ENCODE measurements around the gene ST8SIA5.

The ST8SIA5 gene

DNA sequence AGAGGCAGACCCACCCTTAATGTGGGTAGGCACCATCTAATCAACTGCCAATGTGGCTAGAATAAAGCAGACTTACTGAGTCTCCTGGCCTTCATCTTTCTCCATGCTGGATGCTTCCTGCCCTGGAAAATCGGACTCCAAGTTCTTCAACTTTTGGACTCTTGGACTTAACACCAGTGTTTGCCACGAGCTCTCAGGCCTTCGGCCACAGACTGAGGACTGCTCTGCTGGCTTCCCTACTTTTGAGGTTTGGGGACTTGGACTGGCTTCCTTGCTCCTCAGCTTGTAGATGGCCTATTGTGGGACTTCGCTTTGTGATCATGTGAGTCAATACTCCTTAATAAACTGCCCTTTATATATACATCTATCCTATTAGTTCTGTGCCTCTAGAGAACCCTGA, 21.9 kb downstream of the ST8SIA5 start:
- TF ChIP-seq EZH2phosphoT487 (IDR thresholded peaks at IDR 0.05; ENCODE audit: borderline replicate concordance, low read length) = no peak
- TF ChIP-seq, protein P1, sequence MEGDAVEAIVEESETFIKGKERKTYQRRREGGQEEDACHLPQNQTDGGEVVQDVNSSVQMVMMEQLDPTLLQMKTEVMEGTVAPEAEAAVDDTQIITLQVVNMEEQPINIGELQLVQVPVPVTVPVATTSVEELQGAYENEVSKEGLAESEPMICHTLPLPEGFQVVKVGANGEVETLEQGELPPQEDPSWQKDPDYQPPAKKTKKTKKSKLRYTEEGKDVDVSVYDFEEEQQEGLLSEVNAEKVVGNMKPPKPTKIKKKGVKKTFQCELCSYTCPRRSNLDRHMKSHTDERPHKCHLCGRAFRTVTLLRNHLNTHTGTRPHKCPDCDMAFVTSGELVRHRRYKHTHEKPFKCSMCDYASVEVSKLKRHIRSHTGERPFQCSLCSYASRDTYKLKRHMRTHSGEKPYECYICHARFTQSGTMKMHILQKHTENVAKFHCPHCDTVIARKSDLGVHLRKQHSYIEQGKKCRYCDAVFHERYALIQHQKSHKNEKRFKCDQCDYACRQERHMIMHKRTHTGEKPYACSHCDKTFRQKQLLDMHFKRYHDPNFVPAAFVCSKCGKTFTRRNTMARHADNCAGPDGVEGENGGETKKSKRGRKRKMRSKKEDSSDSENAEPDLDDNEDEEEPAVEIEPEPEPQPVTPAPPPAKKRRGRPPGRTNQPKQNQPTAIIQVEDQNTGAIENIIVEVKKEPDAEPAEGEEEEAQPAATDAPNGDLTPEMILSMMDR (IDR thresholded peaks at IDR 0.05; ENCODE audit: low read depth, low read length, poor library complexity, severe bottlenecking) = no peak
- no peaks in the 10 kb centered on the region for H3K79me2 ChIP-seq (ENCODE audit: control insufficient read depth, low read length)
- peaks cover 10% of the 10 kb centered on the region for H3K9me3 ChIP-seq (ENCODE audit: control insufficient read depth, insufficient read depth, low read length)
- H3K36me3 ChIP-seq (ENCODE audit: control insufficient read depth, low read length) = no peaks in the 10 kb centered on the region
- no peak overlapping the region for H3K4me2 ChIP-seq (ENCODE audit: low read length)
- H3F3A ChIP-seq (ENCODE audit: control insufficient read depth, insufficient read depth) = no peaks in the 10 kb centered on the region
- H3K27me3 ChIP-seq (ENCODE audit: control insufficient read depth, low read length) = peaks cover 3% of the 10 kb centered on the region; the same call in 1 of the 2 replicates
- H4K20me1 ChIP-seq (ENCODE audit: control insufficient read depth, insufficient read depth, low read depth, low read length) = no peaks in the 10 kb centered on the region; the same call in 1 of the 2 replicates
- H3K4me1 ChIP-seq (ENCODE audit: control insufficient read depth, low read length) = no peaks in the 10 kb centered on the region
- no peak overlapping the region for H3K27ac ChIP-seq (ENCODE audit: low read depth, low read length)
- H3K9me2 ChIP-seq (replicated peaks; ENCODE audit: control insufficient read depth, low read length) = no peaks in the 10 kb centered on the region
- H3K4me3 ChIP-seq (ENCODE audit: low read length) = no peak overlapping the region

DNA sequence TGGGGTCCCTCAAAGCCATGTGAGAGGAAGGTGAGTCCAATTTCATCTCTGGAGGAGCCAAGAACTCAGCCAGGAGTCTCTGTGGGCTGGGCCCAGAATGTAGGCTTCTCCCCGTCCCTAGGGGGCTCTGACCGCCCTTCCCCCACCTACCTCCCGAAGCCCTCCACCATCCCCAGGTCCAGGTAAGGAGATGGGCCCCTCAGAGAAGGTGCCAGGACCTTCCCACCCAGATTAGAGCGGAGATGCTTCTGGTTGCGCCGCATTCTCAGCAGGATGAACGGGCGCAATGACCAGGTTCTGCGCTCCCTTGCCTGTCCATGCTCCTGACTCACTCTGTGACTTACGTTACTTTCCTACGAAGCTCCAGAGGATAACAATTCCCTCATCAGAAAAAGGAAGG, 23.0 kb downstream of the ST8SIA5 start:
- TF ChIP-seq, protein P1 (IDR thresholded peaks at IDR 0.05; ENCODE audit: low read depth, low read length, poor library complexity, severe bottlenecking) = no peak
- no peak for TF ChIP-seq EZH2phosphoT487 (IDR thresholded peaks at IDR 0.05; ENCODE audit: borderline replicate concordance, low read length)
- no peaks in the 10 kb centered on the region for H3K9me2 ChIP-seq (replicated peaks; ENCODE audit: control insufficient read depth, low read length)
- H3K36me3 ChIP-seq (ENCODE audit: control insufficient read depth, low read length) = no peaks in the 10 kb centered on the region
- H3K4me1 ChIP-seq (ENCODE audit: control insufficient read depth, low read length) = no peaks in the 10 kb centered on the region
- H3F3A ChIP-seq (ENCODE audit: control insufficient read depth, insufficient read depth) = no peaks in the 10 kb centered on the region
- H3K9me3 ChIP-seq (ENCODE audit: control insufficient read depth, insufficient read depth, low read length) = peaks cover 9% of the 10 kb centered on the region
- no peaks in the 10 kb centered on the region; the same call in 1 of the 2 replicates for H4K20me1 ChIP-seq (ENCODE audit: control insufficient read depth, insufficient read depth, low read depth, low read length)
- H3K27me3 ChIP-seq (ENCODE audit: control insufficient read depth, low read length) = peaks cover 3% of the 10 kb centered on the region; the same call in 1 of the 2 replicates
- no peak overlapping the region for H3K4me2 ChIP-seq (ENCODE audit: low read length)
- H3K79me2 ChIP-seq (ENCODE audit: control insufficient read depth, low read length) = no peaks in the 10 kb centered on the region
- no peak overlapping the region for H3K27ac ChIP-seq (ENCODE audit: low read depth, low read length)
- no peak overlapping the region for H3K4me3 ChIP-seq (ENCODE audit: low read length)

DNA sequence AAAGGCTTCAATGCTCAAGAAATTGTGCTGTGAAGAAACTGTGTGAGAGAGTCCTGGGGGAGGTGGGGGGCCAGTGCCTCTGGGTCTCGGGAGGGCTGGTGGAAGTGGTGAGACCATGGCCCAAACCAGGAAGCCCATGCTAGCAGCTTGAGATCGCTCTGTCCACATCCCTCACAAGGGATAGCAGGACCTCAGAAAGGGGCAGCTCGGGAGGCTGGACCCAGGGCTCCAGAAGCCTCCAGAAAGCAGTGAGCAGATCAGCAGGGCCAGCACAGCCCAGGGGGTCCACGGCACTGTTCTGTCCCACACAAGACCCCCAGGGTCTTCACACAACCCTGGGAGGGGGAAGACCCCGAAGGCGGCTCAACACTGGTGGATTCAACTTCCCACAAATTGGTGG, 24.1 kb downstream of the ST8SIA5 start:
- Histone ChIP-seq H3K4me3 (ENCODE audit: low read length) (no peak overlapping the region), H3K36me3 (ENCODE audit: control insufficient read depth, low read length) (no peaks in the 10 kb centered on the region), H3K27me3 (ENCODE audit: control insufficient read depth, low read length) (peaks cover 3% of the 10 kb centered on the region; the same call in 1 of the 2 replicates), H3K27ac (ENCODE audit: low read depth, low read length) (no peak overlapping the region), H3K9me2 (replicated peaks; ENCODE audit: control insufficient read depth, low read length) (no peaks in the 10 kb centered on the region), H3F3A (ENCODE audit: control insufficient read depth, insufficient read depth) (no peaks in the 10 kb centered on the region), H4K20me1 (ENCODE audit: control insufficient read depth, insufficient read depth, low read depth, low read length) (no peaks in the 10 kb centered on the region; the same call in 1 of the 2 replicates), H3K9me3 (ENCODE audit: control insufficient read depth, insufficient read depth, low read length) (peaks cover 9% of the 10 kb centered on the region), H3K4me2 (ENCODE audit: low read length) (no peak overlapping the region), H3K4me1 (ENCODE audit: control insufficient read depth, low read length) (no peaks in the 10 kb centered on the region), H3K79me2 (ENCODE audit: control insufficient read depth, low read length) (no peaks in the 10 kb centered on the region)
- TF ChIP-seq, protein P1 (IDR thresholded peaks at IDR 0.05; ENCODE audit: low read depth, low read length, poor library complexity, severe bottlenecking) = no peak
- TF ChIP-seq EZH2phosphoT487 (IDR thresholded peaks at IDR 0.05; ENCODE audit: borderline replicate concordance, low read length) = no peak
